Endothelial cell of umbilical vein (primary cell): ENCODE measurements around the gene BARD1. TPM values are rescaled to one million over a fixed set of nuclear protein-coding genes. Genes with fewer than 3 reads are reported as not detected.
"Not testable (repeated sequence)": the region's sequence is repeated elsewhere in the genome, so short reads cannot be mapped to it uniquely, and the experiment has no call there.

Source experiments
- BruUV-seq: library from RNA; stranded (reverse); fragments of 400-500 nt; replicated peaks from 2 replicates; lab custom pipeline; 2021; lab: Mats Ljungman, UMichigan
- CTCF ChIA-PET: fragments of 300-600, 350-600 bp; sonication (Branson Sonifier 250); formaldehyde crosslinking; loops from one replicate; lab custom pipeline; 2021; ENCODE audit warnings: antibody characterized with exemption, inconsistent platforms; lab: Charles Lee
- POLR2A ChIA-PET: fragments of 300-600, 350-600 bp; sonication (Branson Sonifier 250); formaldehyde crosslinking; loops from one replicate; lab custom pipeline; 2021; ENCODE audit warnings: antibody characterized with exemption, inconsistent platforms; lab: Charles Lee
- DNase-seq: peaks from one replicate; pipeline ENCODE4 v3.0.0-alpha.2; 2011; ENCODE audit warnings: low read depth, low spot score
- FAIRE-seq: peaks from 2 replicates; lab custom pipeline; 2011; peaks lifted over from hg19 to GRCh38; lab: Jason Lieb, UNC
- H2AFZ ChIP-seq: 2 replicates; pipeline ENCODE4 v1.6.0; 2012; ENCODE audit warnings: low read depth, low read length, control low read depth, inconsistent platforms
- H3K27ac ChIP-seq: 2 replicates; pipeline ENCODE4 v1.5.1; 2011; ENCODE audit warnings: low read depth, mild to moderate bottlenecking, control low read depth, low read length, moderate library complexity; ENCODE audit not compliant: insufficient read depth
- H3K27me3 ChIP-seq, 2 experiments: 2 replicates each; pipeline versions ENCODE4 v1.6.0 to v1.6.1; 2011; ENCODE audit warnings: low read length in 2 of 2, mixed read lengths in 1 of 2; ENCODE audit not compliant: control insufficient read depth in 2 of 2, insufficient read depth in 2 of 2
- H3K36me3 ChIP-seq, 2 experiments: 2 replicates in 1 of 2; 3 replicates in 1 of 2; pipeline ENCODE4 v1.5.1; 2011; ENCODE audit warnings: low read length in 2 of 2, mild to moderate bottlenecking in 1 of 2, moderate library complexity in 1 of 2; ENCODE audit not compliant: control insufficient read depth in 2 of 2, insufficient read depth in 2 of 2; ENCODE audit errors: extremely low read depth in 1 of 2
- H3K4me1 ChIP-seq: 3 replicates; pipeline ENCODE4 v1.5.1; 2011; ENCODE audit warnings: mild to moderate bottlenecking, low read length; ENCODE audit not compliant: control insufficient read depth, insufficient read depth; ENCODE audit errors: extremely low read depth
- H3K4me2 ChIP-seq: 2 replicates; pipeline ENCODE4 v1.6.1; 2011; ENCODE audit warnings: low read length, control low read depth, mixed read lengths; ENCODE audit not compliant: insufficient read depth
- H3K4me3 ChIP-seq, 3 experiments: fragments of 200-600 bp in 1 of 3; sonication (generic), shearing (Covaris generic) in 1 of 3; replicated peaks in 1 of 3; 2 replicates each; pipeline ENCODE4 v1.5.1; 2011 to 2016; ENCODE audit warnings: control low read depth in 3 of 3, low read length in 3 of 3, mild to moderate bottlenecking in 2 of 3, inconsistent platforms in 1 of 3, low read depth in 1 of 3, moderate library complexity in 1 of 3; ENCODE audit not compliant: insufficient read depth in 1 of 3
- H3K79me2 ChIP-seq: 2 replicates; pipeline ENCODE4 v1.6.0; 2012; ENCODE audit warnings: low read length, inconsistent platforms; ENCODE audit not compliant: control insufficient read depth, insufficient read depth
- H3K9ac ChIP-seq: replicated peaks from 2 replicates; pipeline ENCODE3; 2011; ENCODE audit warnings: low read length, control low read depth; ENCODE audit not compliant: insufficient read depth; ENCODE audit errors: extremely low read depth
- H3K9me1 ChIP-seq: replicated peaks from 3 replicates; pipeline ENCODE4 v1.6.0; 2011; ENCODE audit warnings: mild to moderate bottlenecking, low read length; ENCODE audit not compliant: control insufficient read depth, insufficient read depth; ENCODE audit errors: extremely low read depth
- H3K9me3 ChIP-seq: replicated peaks from 2 replicates; pipeline ENCODE4 v1.5.1; 2012; ENCODE audit warnings: low read length, inconsistent platforms; ENCODE audit not compliant: control insufficient read depth, insufficient read depth
- H4K20me1 ChIP-seq: replicated peaks from 2 replicates; pipeline ENCODE3; 2011; ENCODE audit warnings: mild to moderate bottlenecking, low read length; ENCODE audit not compliant: control insufficient read depth, insufficient read depth; ENCODE audit errors: extremely low read depth
- CTCF ChIP-seq, 2 donors: IDR thresholded peaks; 1 replicate in 1 of 2; 2 replicates in 1 of 2; pipeline ENCODE4 v1.5.1; 2011; ENCODE audit warnings: low read length in 2 of 2, mild to moderate bottlenecking in 2 of 2, moderate library complexity in 2 of 2, control low read depth in 1 of 2, inconsistent platforms in 1 of 2, low read depth in 1 of 2; ENCODE audit not compliant: insufficient read depth in 1 of 2; ENCODE audit errors: extremely low read depth in 1 of 2
- EZH2 ChIP-seq: IDR thresholded peaks from 2 replicates; pipeline ENCODE4 v1.6.1; 2012; ENCODE audit warnings: borderline replicate concordance, low read depth, mild to moderate bottlenecking, moderate library complexity, low read length, inconsistent platforms; ENCODE audit not compliant: severe bottlenecking
- FOS ChIP-seq: IDR thresholded peaks from 2 replicates; pipeline ENCODE4 v1.6.1; 2011; ENCODE audit warnings: mild to moderate bottlenecking, low read length, moderate library complexity, borderline replicate concordance; ENCODE audit not compliant: insufficient read depth
- GATA2 ChIP-seq: IDR thresholded peaks from 2 replicates; pipeline ENCODE4 v1.7.0; 2011; ENCODE audit warnings: low read depth, mild to moderate bottlenecking, moderate library complexity, mixed read lengths, low read length; ENCODE audit not compliant: insufficient read length, insufficient read depth
- JUN ChIP-seq: IDR thresholded peaks from 2 replicates; pipeline ENCODE4 v1.6.1; 2011; ENCODE audit warnings: borderline replicate concordance, low read depth; ENCODE audit not compliant: insufficient read length, insufficient read depth
- MAX ChIP-seq: IDR thresholded peaks from 2 replicates; pipeline ENCODE4 v1.6.1; 2011; ENCODE audit not compliant: insufficient read depth, insufficient read length
- MYC ChIP-seq: IDR thresholded peaks from one replicate; pipeline ENCODE4 v1.6.1; 2011; ENCODE audit warnings: mild to moderate bottlenecking, low read depth, low read length
- POLR2A ChIP-seq: IDR thresholded peaks from 2 replicates; pipeline ENCODE4 v1.6.1; 2012; ENCODE audit warnings: low read depth, mild to moderate bottlenecking, control low read depth, low read length
- POLR2AphosphoS5 ChIP-seq: IDR thresholded peaks from 2 replicates; pipeline ENCODE4 v1.6.1; 2012; ENCODE audit warnings: low read depth, mild to moderate bottlenecking, control low read depth, low read length, moderate library complexity; ENCODE audit not compliant: insufficient read depth
- dilution Hi-C: fragments of 300-500 bp; cut with MboI; formaldehyde crosslinking; loops from one replicate; pipeline ENCODE4 v1.15.0; 2019; ENCODE audit warnings: low sequenced_read_pairs; ENCODE audit not compliant: extremely low pct_ligation_motif_present
- intact Hi-C: fragments of 100-400 bp; cut with micrococcal nuclease; formaldehyde crosslinking; loops from one replicate; pipeline ENCODE4 v1.10.0; 2022
- polyA plus RNA-seq, 4 experiments: library from polyadenylated mRNA; depleted of rRNA in 3 of 4; stranded (reverse) in 3 of 4; unstranded in 1 of 4; fragments of >200 nt; gene quantifications; 2 replicates each; pipeline versions ENCODE4 v1.2.1 to v1.2.3, GENCODE V29; 2011 to 2012; ENCODE audit warnings: missing spikeins in 1 of 4
- total RNA-seq: library from RNA; stranded (reverse); gene quantifications from 2 replicates; pipeline ENCODE4 v1.2.3, GENCODE V29; 2021

Gene BARD1
- total and polyA plus RNA-seq, 2 donors (not counting 3 experiments of a cell fraction or from before 2014, with no cell fraction given), result 9.1 to 14.7 TPM

DNA sequence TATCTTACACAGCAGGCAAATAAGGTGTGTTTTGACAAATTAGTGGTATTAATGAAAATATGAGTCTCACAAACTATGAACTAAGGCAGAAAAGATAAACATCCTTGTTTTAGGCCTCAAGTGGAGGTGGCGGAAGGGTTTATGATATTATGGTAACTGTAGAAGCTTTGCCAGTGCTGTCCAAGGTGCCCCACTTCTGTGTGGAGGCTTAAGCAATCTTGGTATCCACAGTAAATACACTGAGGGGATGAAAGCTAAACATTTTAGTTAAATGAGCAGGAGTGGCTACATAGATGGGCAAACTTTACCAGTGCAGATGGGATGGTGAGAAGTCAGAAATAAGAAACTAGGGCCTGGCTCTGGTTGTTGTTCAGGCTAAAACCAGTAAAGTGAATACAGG, 84.7 kb downstream of the BARD1 start:
- dilution Hi-C loops (no loop called here), intact Hi-C loops (no loop called here)
- Histone ChIP-seq H3K9ac (no peak overlapping the region), H2AFZ (no peak overlapping the region), H3K4me1 (no peaks in the 10 kb centered on the region), H3K27ac (no peak overlapping the region), H3K9me1 (no peaks in the 10 kb centered on the region), H4K20me1 (no peaks in the 10 kb centered on the region), H3K79me2 (no peaks in the 10 kb centered on the region), H3K36me3 (peaks cover 0 to 3% of the 10 kb centered on the region in 2 experiments), H3K4me2 (no peak overlapping the region), H3K27me3 (no peaks in the 10 kb centered on the region), H3K4me3 (no peak overlapping the region), H3K9me3 (no peaks in the 10 kb centered on the region)
- BruUV-seq, result no TSS peak
- CTCF ChIA-PET, result interaction anchor here (0.6 kb wide), 1 partner anchor 464 kb away, joined by 5 read pairs; no protein-coding TSS in a partner anchor
- FAIRE-seq, result no peak
- no peak for DNase-seq
- POLR2A ChIA-PET, result no interaction called here
- TF ChIP-seq JUN (no peak), POLR2AphosphoS5 (no peak), EZH2 (no peak), CTCF (IDR thresholded peaks at IDR 0.05; ENCODE audit: extremely low read depth in 1 of 2, insufficient read depth in 1 of 2, low read depth in 1 of 2, low read length in 2 of 2) (no peak), MAX (no peak), GATA2 (no peak), FOS (no peak), MYC (no peak), POLR2A (no peak)

DNA sequence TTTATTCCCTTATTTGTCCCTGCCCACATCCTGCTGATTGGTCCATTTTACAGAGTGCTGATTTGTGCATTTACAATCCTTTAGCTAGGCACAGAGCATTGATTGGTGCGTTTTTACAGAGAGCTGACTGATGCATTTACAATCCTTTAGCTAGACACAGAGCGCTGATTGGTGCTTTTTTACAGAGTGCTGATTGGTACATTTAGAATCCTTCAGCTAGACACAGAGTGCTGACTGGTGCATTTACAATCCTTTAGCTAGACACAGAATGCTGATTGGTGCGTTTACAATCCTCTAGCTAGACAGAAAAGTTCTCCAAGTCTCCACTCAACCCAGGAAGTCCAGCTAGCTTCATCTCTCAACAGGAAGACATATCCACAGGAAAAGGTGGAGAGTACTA, 91.6 kb downstream of the BARD1 start:
- H3K4me1 ChIP-seq, intact Hi-C loops, H2AFZ ChIP-seq, H4K20me1 ChIP-seq, BruUV-seq, DNase-seq, H3K9ac ChIP-seq, H3K9me1 ChIP-seq, FAIRE-seq, POLR2A ChIA-PET, H3K4me2 ChIP-seq, H3K4me3 ChIP-seq, H3K27me3 ChIP-seq, H3K9me3 ChIP-seq, CTCF ChIA-PET, H3K27ac ChIP-seq, H3K36me3 ChIP-seq, H3K79me2 ChIP-seq, dilution Hi-C loops: not testable (repeated sequence)
